H1 (cell line): ENCODE measurements around the gene ROR1. TPM values are rescaled to one million over a fixed set of nuclear protein-coding genes. Genes with fewer than 3 reads are reported as not detected.

Experiments used
- ATF3 ChIP-seq: IDR thresholded peaks from 2 replicates; pipeline ENCODE4 v1.6.1; 2011; ENCODE audit warnings: low read depth, mild to moderate bottlenecking, low read length; ENCODE audit not compliant: insufficient read depth
- BACH1 ChIP-seq: IDR thresholded peaks from 2 replicates; pipeline ENCODE4 v1.6.1; 2012; ENCODE audit warnings: low read length, improper control_type of control experiment
- CBX5 ChIP-seq: fragments of 300-800, 300-1000 bp; sonication (generic); IDR thresholded peaks from 2 replicates; pipeline ENCODE4 v1.7.1; 2016; ENCODE audit warnings: antibody characterized with exemption, low read length, low read depth
- CTBP2 ChIP-seq: IDR thresholded peaks from 2 replicates; pipeline ENCODE4 v1.7.0; 2011; ENCODE audit warnings: borderline replicate concordance, mild to moderate bottlenecking, moderate library complexity, mixed read lengths, low read length; ENCODE audit not compliant: insufficient read depth, insufficient read length
- EGR1 ChIP-seq: IDR thresholded peaks from 2 replicates; pipeline ENCODE4 v1.6.1; 2011; ENCODE audit warnings: low read depth, low read length, borderline replicate concordance
- JUN ChIP-seq: IDR thresholded peaks from 2 replicates; pipeline ENCODE4 v1.6.1; 2011; ENCODE audit warnings: low read depth, mild to moderate bottlenecking, improper control_type of control experiment, low read length
- KDM4A ChIP-seq: IDR thresholded peaks from one replicate; pipeline ENCODE4 v1.7.1; 2012; ENCODE audit warnings: low read depth, mild to moderate bottlenecking, moderate library complexity, low read length, inconsistent platforms; ENCODE audit not compliant: severe bottlenecking
- KDM5A ChIP-seq: fragments of 200-600 bp; IDR thresholded peaks from 2 replicates; pipeline ENCODE4 v1.7.1; 2012; ENCODE audit warnings: mild to moderate bottlenecking, low read length, inconsistent platforms, mixed read lengths
- polyA plus RNA-seq, 7 experiments: library from polyadenylated mRNA; depleted of rRNA in 3 of 7; stranded (reverse) in 5 of 7; unstranded in 2 of 7; fragments of >200 nt in 5 of 7; fragments of 200-250 nt in 2 of 7; gene quantifications; 1 replicate in 5 of 7; 2 replicates in 1 of 7; 4 replicates in 1 of 7; pipeline versions ENCODE4 v1.2.1 to v1.2.3, GENCODE V29; 2011 to 2013; ENCODE audit warnings: missing spikeins in 2 of 7, mixed read lengths in 2 of 7
- total RNA-seq: library from RNA; stranded (reverse); fragmentation: NEBNext Ultra II Directional; extraction: Animal tissue kit (Norgen Biotek cat#: 25700); gene quantifications from 2 replicates; pipeline ENCODE4 v1.2.1, GENCODE V29; 2021

ROR1 gene
- total and polyA plus RNA-seq, 2 of the 8 experiments (the other 6 are each of a cell fraction or from before 2014, with no cell fraction given) = 33.6 to 73.6 TPM

- TF ChIP-seq ATF3 (no peak), KDM5A (no peak), CTBP2 (no peak), BACH1 (no peak), CBX5 (no peak), EGR1 (no peak), JUN (no peak), KDM4A (no peak)
These were observed 376.4 kb downstream of the ROR1 start (continued) for GRCh38 chr1:64150266-64150665.
